Breast epithelium (tissue), 3 donors: Measurements from ENCODE around the gene TTC23.

Experiments used
- CTCF ChIP-seq, 3 donors: fragments of 450-650 bp; IDR thresholded peaks; one replicate each; pipeline ENCODE4 v1.5.1; 2016 to 2017; ENCODE audit warnings: antibody characterized with exemption in 3 of 3, mild to moderate bottlenecking in 3 of 3, moderate library complexity in 3 of 3
- POLR2A ChIP-seq: fragments of 450-650 bp; IDR thresholded peaks from one replicate; pipeline ENCODE4 v1.6.1; 2016; ENCODE audit warnings: antibody characterized with exemption, mild to moderate bottlenecking, moderate library complexity

- TF ChIP-seq CTCF (IDR thresholded peaks at IDR 0.05) (no peak), POLR2A (no peak)
Observed at GRCh38 chr15:99127773-99128172, 121.6 kb downstream of the TTC23 start.
